ENCODE results near the gene RNF44.

- no peak for TF ChIP-seq POLR2AphosphoS5 (IDR thresholded peaks at IDR 0.05; ENCODE audit: low read depth, low read length)
- no peak for TF ChIP-seq POLR2A (IDR thresholded peaks at IDR 0.05; ENCODE audit: low read depth, low read length)
Observed at GRCh38 chr5:176499273-176499672, 37.9 kb downstream of the RNF44 start.

Data from GM12891 (cell line).